NCI-H2227 treated with DMSO at 0.1 percent for 48 hours (cell line): ENCODE results near the gene NOL9.
"Not testable (repeated sequence)": the region's sequence is repeated elsewhere in the genome, so short reads cannot be mapped to it uniquely, and the experiment has no call there.

Experiments
- DNase-seq: peaks from one replicate; lab custom pipeline; 2025; lab: John Stamatoyannopoulos, UW

Gene NOL9

DNA sequence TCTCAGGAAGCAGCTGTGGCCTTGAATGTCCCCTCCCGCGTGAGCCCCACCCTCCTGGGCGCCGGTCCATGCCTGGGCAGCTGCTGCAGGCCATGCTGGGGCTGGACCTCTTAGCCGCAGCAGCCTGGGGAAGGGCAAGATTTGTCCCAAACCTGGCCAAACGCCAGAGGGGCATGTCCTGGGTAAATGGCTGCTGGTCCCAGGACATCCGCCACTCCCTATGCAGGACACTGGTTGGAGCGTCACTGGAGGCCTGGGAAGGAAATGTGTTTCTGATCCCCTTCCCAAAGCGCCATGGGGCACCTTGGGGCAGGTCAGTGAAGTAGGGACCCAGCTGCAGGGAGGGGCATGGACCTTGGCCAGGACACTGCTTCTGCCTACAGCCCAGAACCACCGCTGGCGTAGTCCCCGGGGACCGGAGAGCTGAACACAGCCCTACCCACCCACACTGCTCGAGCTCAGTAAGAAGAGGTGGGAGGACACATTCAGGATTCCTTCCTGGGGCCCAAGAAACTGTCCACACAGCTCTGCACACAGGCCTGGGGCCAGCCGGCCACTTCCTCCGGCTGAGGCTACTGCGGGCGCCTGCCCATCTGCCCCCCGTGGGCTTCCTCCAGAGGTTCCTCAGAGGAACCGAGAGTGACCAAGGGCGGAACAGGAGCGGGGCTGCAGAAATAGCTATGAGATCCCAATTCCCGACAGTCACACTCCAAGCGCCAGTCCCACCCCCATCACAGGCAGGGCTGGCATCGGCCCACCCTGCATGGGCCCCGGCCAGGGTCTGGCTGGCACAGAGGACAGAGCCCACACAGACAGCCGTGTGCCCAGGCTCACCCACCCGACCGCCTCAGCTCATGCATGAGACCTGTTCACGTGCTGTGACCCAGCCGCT, 52.1 kb downstream of the NOL9 start:
- no peak for DNase-seq

DNA sequence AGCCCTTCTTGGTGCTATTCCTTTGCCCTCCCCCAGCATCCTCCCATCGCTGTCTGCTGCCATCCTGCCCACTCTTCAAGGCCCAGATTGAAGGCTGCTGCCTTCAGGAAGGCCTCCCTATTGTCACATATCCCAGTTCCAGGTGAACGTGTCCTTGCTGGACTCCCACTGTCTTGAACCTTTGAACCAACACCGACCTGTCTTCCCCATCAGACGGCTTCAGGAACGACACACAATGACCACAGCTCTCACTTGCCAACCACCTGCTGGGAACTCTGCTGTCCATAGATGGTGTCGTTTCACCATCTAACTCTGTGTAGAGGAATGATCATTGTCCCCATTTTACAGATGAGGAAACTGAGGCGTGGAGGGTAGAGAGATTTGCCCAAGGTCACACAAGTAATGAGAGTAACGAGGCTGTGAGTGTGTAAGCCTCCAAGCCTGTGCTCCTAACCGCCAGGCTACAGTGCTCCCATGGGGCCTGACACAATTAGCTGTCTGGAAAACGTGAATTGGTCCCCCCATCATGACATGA, 53.0 kb downstream of the NOL9 start:
- DNase-seq = no peak

DNA sequence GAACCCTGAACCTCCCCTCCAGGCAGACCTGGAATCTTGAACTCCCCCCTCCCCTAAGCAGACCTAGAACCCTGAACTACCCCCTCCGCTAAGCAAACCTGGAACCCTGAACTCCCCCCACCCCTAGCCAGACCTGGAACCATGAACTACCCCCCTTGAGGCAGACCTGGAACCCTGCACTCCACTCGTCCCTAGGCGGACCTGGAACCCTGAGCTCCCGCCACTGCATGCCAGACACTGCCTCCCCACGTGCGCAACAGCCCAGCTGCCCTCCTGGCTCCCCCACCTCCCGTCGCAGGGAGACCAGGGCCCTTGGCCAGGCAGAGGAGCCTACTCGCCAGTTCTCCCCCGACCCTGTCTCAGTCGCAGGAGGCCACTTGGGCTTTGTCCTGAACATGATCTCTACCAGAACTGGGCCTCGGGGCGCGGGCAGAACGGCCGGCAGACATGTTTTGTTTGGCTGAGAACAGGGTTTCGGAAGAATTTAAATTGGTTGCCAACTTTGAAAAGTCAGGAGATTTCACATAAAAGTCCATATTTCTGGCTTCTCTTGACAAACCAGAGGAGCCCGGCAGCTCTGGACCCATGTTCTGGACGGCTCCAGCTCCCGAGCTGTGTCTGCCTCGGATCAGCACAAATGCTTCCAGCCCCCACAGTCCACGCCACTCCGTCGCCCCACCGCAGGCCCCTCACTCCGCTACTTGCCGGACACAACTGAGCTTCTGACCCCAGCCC, 53.6 kb downstream of the NOL9 start:
- DNase-seq = no peak

DNA sequence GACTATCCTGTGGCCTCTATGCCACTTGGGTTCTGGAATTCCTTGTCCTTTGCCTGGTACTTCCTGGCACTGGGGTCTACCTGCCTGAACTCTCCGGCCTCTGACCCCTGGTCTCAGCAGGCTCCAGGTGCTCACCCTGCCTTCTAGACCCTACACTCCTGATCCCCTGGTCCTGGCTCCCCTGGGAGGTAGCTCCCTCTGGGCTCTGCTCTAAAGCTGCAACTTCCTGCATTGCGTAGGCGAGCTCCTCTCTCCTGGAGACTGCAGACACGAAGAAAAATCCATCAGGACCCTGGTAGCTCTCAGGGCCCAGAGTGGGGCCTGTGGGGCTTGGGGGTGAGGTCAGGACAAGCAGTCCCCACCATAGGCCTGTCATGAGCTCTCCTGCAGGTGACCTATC, 55.0 kb downstream of the NOL9 start:
- DNase-seq = no peak

DNA sequence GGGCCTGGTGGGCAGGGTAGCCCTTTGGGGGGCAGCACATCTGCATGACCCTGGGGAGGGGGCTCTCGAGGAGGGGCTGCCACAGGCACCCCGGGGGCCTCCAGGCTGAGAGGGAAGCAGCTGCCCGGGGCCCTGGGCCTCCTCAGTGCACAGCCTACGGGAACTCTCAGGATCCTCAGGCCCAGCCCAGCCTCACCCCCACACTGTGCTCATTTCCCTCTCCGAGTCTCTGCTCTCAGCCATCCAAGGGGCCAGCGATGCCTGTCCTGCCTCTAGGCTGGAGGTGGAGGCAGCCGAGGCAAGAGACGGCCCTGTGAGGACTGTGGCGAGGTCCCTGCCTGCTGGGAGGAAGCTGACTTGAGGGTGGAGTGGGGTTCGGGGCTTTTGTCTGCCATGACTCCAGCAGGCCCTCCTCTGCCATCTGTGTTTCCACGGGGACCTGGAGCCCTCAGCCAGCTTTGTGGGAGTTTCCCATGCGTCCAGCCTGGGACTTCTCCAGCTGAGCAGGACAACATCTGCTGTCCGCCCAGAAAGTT, 55.7 kb downstream of the NOL9 start:
- DNase-seq = no peak

DNA sequence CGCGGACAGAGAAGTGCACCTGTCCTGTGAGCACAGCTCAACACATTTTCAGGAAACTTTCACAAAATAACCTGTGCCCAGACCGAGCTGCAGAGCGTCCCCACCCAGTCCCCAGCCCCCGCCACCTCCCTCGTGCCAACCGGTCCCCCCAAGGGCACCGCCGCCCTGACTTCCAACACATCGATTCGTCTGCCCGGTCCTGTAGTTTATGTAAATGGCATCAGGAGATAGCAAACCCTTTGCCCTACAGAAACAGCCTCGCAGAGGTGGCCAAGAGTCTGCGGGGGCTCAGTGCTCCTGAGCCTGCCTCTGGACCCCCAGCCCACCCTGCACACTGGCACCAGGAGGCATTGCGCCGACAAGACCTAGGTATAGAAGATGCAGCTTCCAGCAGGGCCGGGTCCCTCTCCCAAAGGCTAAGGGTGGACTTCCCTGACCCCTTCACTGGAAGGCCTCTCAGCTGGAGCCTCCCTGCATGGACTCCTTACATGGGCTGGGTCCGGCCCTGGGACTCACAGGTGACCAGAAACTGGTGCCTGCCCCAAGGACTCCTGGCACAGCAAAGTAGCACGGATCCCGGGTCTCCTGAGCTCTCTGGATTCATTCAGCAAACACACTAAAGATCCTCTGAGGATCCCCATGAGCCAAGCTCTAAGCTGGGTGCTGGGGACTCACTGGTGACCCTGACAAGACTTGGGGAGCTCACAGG, 56.3 kb downstream of the NOL9 start:
- DNase-seq = no peak

DNA sequence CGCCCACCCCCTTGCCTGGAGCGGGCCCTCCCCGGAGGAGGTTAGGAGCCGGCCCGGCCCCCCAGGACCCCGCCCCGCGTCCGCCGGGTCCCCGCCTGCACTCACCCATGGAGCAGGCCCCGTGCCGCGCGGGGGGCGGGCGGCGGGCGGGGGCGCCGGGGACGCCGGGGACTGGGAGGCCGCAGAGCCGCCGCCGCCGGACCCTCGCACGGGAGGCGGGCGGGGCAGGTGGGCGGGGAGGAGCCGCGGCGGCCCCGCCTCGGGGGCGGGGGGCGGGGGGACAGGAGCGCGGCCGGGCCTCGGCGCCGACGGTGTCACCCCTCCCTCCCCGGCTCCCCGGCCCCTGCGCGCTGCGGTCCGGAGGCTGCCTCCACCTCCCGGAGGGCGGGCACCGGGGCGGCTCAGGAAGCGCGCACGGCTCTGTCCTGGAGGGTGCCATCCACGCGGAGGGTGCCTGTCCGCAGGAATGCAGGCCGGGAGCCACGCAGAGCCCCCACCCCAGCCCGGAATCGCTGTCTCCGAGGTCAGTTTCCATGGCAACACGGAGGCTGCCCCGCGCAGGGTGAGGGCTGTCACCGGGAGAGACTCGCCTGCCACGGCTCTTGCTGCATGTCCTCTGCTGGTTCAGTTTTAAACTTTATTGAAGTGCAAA, 57.0 kb downstream of the NOL9 start:
- peak; percentile 62 for DNase-seq

DNA sequence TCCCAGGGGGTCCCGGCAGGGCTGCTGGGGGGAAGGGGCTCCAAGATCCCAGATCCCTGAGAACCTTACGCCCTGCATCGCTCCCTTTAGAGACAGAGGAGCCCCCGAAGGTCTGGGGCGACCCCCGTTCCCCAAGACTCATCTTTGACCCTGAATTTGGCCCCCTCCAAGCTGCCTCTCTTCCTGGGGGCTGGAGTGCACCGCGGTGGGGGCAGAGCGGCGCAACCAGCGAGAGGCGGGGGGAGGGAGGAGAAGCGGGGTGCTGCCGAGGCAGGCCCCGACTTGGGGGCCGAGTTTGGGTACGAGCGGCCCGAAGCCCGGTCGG, 57.5 kb downstream of the NOL9 start:
- no peak for DNase-seq

DNA sequence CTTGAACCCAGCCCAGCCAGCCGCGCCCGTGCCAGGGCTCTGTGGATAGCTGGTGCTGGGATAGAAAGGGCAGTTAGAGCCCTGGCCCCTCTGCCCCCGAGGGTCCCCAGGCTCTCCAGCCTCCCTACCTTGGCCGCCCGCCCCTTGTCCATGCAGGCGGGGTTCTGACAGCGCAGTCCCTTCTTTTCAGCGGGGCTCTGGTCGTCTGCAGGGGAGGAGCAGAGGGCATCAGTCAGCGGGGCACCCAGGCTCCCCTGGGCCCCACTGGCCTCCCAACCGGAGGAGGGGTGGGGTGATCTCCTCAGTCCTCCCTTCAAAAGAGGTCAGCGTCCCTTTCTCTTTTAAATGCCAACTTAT, 58.0 kb downstream of the NOL9 start:
- no peak for DNase-seq

DNA sequence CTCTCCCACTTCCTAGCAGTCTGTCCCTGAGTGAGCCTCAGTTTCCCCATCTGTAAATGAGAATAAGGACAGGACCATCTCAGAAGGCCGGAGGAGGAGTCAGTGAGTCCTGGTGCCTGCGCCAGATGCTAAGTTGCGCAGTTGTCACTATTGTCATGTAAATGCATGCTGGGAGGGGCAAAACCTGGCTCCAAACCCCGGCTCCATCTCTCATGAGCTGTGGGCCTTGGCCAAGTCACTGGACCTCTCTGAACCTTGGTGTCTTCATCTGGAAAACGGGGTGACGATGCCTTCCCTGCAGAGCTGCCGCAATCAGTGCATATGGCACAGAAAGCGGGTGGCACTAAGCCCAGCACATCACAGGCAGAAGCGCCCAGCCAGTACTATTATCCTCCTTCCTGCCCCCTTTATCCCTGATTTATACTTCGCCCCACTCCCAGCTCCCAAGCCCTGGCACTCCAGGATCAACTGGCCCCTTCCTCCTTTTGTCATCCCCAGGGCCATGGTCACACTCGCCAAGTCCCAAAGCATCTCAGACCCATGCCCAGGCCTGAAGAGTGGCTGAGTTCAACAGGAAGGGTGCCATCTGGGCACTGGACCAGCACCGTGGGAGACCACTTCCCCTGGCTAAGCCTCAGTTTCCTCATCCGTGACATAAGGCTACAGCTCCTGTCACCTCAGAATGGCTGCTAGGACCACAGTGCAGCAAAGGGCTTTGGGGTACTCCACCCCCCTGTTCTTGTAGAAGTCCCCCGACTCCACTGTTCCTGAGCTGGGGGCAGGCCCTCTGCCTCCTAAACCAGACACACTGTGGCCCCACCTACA, 58.6 kb downstream of the NOL9 start:
- no peak for DNase-seq

DNA sequence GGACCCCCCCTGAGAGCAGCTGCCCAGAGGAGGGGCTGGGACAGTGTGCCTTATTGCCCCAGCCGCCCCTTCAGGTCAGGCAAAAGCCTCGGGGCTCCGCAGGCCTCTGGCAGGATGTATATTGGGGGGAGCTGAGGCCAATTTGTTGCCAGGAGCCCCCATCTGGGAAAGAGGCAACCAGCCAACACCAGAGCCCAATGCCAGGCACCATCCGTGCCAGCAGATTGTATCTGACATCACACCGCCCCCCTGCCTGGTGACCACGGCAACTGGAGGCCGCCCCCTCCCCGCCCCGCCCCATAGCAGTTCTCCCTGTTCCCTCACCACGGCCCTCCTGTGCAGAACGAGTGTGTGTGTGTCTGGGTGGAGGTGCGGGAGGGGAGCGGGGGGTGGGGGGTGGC, 59.3 kb downstream of the NOL9 start:
- DNase-seq = no peak

DNA sequence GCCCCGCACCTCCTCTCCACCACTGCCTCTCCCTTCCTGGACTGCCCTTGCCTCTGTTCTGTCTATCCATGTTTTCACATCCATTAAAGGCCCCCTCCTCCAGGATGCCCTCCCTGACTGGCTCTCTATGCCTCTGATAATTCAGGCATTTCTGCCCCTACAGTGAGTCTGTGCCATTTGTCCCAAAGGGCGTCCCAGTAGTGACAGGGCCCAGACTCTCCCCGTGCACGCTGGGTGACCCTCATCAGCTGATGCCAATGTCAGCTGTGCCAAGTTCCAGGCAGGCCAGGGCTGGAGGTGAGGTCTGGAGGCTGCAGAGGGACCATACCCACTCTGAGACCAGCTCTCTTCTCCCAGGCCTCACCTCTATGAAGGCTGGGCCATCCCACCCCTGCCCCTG, 59.7 kb downstream of the NOL9 start:
- DNase-seq = no peak

DNA sequence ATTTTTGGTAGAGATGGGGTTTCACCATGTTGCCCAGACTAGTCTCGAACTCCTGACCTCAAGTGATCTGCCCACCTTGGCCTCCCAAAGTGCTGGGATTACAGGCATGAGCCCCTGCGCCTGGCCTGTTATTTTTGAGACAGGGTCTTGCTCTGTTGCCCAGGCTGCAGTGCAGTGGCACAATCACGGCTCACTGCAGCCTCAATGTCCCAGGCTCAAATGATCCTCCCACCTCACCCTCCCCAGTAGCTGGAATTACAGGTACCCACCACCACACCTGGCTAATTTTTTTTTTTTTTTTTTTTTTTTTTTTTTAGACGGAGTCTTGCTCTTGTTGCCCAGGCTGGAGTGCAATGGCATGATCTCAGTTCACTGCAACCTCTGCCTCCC, 60.5 kb downstream of the NOL9 start:
- not testable (repeated sequence) for DNase-seq

DNA sequence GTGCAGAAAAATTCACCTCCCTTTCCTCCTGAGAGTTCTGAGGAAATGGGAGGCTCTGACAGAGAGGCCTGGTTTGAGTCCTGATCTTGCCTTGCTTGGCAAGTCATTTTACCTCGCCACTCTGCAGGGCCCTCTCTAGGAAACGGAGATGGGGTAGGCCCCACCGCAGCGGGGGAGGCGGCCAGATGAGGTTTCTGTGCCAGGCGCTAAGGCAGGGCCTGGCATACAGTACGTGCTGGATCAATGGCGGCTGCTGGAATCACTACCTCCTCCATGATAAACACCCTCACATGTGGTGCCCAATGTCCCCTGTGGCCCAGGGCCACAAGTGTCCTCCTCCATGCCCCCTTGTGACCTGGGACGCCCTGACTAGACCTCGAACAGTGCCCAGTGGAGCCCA, 62.3 kb downstream of the NOL9 start:
- no peak for DNase-seq

DNA sequence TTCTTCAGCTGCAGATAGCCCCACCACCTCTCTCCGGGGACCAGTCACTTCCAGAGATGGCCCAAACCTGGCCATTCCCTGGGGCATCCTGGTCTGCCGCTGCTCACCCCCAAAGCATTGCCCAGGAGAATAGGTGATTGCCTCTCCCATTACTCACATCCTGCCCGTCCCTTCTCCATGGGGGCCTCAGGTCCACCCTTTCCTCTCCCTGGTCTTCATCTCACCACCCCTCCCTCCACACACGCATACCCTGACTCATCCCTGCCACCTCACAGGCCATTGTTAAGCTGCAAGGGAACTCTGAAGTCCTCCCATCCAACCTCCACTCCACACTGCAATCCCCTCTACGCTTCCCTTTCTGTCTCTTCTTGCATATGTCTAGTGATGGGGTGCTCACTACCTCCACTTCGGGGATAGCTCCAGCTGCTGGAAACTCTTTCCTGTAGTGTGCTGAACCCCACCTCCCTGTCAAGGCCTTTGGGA, 62.8 kb downstream of the NOL9 start, which contains the start of gene PLEKHG5:
Gene PLEKHG5, minus strand, starts transcription at position 188 of the 483 bp plus-strand sequence. CDS start 14,096 bp downstream, outside the sequence.
- DNase-seq = no peak

DNA sequence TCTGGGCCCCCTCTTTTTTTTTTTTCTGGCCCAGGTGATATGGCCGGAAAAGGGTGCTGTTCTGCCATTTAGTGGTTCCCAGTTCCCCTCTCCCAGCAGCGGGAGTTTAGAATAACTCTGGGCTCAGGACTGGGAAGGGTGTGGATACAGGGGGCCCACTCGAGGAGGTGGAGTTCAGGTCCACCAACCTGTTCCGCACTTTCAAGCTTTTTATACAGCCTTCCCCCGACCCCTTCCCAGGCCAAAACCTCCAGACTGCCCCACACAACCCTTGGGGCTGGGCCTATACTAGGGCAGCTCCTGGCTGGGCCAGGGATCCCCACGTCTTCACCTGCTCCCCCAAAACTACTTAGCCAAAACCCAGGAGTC, 63.2 kb downstream of the NOL9 start:
- no peak for DNase-seq

DNA sequence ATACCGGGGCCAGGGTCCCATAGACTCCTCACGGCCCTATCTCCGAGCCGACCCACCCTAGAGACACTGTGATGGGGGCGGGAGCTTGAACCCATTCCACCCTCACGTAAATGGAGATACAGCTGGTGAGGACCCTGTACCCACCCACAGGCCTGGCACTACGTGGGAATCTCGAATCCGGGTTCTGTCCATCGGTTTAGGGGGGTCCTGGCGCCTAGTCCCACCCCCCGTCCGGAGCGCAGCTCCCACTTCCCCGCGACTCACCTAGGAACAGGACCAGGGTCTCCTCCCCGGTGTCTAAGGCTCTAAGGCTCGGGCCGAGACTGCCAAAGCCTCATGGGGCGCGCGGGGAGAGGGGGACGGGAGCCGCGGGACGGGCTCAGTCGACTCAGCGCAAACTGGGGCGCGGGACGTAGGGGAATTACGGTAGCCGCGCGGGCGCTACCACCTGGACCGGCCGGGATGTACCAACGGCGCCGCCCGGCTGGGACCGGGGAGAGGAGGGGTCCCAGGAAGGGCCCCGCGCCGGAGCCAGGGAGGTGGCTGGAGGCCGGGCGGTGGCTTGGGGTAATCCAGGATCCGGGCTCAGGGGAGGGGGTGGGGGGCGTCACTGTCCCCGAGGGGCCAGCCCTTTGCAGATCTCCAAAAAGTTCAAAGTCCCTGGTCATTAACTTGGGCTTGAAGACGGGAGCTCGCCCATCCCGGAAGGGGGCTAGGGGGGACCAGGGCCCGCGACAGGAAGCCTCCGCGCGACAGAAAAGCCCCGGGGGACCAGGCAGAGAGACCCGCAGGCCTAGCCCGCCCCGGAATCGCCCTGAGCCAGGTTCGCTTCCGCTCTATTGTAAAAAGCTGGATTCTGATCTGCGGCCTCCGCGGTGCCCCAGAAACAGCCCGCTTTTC, 63.9 kb downstream of the NOL9 start:
- DNase-seq = peak; percentile 22

DNA sequence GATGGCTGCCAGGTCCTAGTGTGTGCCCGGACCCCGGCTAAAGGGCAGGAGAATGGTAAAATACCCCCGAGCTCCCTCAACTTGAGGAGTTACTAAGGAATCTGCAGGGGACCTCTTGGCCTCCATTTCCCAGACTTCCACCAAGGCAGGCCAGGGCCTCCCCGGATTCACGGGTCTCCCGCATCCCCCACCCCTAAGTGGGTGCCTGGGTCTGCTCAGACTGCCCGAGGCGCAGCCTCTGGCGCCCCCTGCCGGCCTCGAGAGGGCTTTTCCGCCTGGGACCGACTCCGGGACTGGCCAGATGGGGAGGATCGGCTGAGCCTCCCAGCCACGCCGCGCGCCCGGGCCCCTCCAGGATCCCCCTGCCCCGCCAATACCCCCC, 64.5 kb downstream of the NOL9 start:
- peak; percentile 64 for DNase-seq

DNA sequence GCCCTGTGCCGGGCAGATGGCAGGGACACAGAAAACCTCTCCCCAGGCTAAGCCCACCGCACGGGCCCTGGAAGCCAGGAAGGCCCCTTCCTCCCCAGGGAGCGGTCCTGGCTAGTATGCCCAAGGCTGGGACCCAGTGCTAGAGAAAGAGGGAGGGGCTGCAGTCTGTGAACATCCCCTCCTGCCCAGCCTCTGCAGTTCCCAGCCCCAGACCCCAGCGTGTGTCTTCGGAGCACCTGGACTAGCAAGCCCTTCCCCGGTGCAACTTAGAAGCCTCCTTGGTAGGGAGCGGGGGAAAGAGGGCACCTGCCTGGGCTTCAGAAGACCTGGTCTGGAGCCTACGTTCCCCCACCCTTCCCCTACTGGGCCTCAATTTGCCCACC, 64.9 kb downstream of the NOL9 start:
- DNase-seq = no peak
